Ascending aorta (tissue), 2 donors: ENCODE data around the gene ALDH3A2. TPM values are rescaled to one million over a fixed set of nuclear protein-coding genes. Genes with fewer than 3 reads are reported as not detected.
A peak's percentile ranks its signal among the peaks of the same experiment; 100 is the strongest.

Experiments used
- DNase-seq, 2 donors: peaks; one replicate each; pipeline ENCODE4 v3.0.0-alpha.2; 2019; ENCODE audit warnings: low spot score in 2 of 2
- H3K27ac ChIP-seq, 2 donors: fragments of 200-600 bp; sonication (generic); one replicate each; pipeline ENCODE4 v1.5.1; 2016 to 2017; ENCODE audit warnings: mild to moderate bottlenecking in 1 of 2
- H3K27me3 ChIP-seq: fragments of 200-600 bp; sonication (generic); one replicate; pipeline ENCODE4 v1.5.1; 2017
- H3K36me3 ChIP-seq, 2 donors: fragments of 200-600 bp; sonication (generic); one replicate each; pipeline ENCODE4 v1.5.1; 2016
- H3K4me1 ChIP-seq, 2 donors: fragments of 200-600 bp; sonication (generic); one replicate each; pipeline ENCODE4 v1.5.1; 2016 to 2017; ENCODE audit warnings: mild to moderate bottlenecking in 1 of 2
- H3K4me3 ChIP-seq, 2 donors: fragments of 200-600 bp; sonication (generic); one replicate each; pipeline ENCODE4 v1.5.1; 2016 to 2017; ENCODE audit warnings: mild to moderate bottlenecking in 1 of 2
- H3K9me3 ChIP-seq, 2 donors: fragments of 200-600 bp; sonication (generic); one replicate each; pipeline ENCODE4 v1.5.1; 2016
- intact Hi-C: fragments of 100-400 bp; cut with DNase I; formaldehyde crosslinking; loops from one replicate; pipeline ENCODE4 v1.15.1; 2023
- total RNA-seq: library from RNA; depleted of rRNA; stranded (reverse); fragments of >200 nt; gene quantifications from one replicate; pipeline ENCODE4 v1.1.0, GENCODE V29; 2016
- TF ChIP-seq, protein P1 (sequence below), 3 experiments: fragments of 200-600 bp in 2 of 3; fragments of 450-650 bp in 1 of 3; sonication (generic) in 2 of 3; IDR thresholded peaks; one replicate each; pipeline ENCODE4 v1.5.1; 2016 to 2019; ENCODE audit warnings: antibody characterized with exemption in 3 of 3, mild to moderate bottlenecking in 1 of 3, moderate library complexity in 1 of 3

The ALDH3A2 gene
- total RNA-seq, 1 donor from 2014 or later = 189 TPM

DNA sequence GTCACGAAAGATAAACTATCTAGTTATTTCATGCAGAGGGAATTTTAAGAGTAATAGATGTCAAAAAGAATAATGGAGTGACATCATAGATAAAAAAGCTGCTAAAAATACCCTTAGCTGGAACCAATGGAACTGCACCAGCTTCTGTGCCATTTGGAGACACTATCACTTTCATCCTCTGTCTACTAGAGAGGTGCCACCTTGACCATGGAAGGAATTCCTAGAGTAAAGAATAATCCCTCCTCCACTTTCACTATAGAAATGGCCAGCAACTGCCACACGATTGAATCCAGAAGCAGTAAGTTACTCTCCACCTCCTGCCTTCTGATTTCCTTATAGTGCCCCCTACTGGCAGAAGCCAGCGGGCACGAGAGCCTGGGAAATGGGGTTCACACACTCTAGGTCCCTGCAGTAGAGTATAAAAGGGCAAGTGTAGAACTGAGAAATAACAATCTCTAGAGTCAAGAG, 2.8 kb upstream of the ALDH3A2 start:
- intact Hi-C loops = loop anchor here (5.0 kb wide), 2 partner anchors 68 to 283 kb away; partner anchors contain the start of gene B9D1
- DNase-seq = peak in 1 of 2 donors; percentile 70

DNA sequence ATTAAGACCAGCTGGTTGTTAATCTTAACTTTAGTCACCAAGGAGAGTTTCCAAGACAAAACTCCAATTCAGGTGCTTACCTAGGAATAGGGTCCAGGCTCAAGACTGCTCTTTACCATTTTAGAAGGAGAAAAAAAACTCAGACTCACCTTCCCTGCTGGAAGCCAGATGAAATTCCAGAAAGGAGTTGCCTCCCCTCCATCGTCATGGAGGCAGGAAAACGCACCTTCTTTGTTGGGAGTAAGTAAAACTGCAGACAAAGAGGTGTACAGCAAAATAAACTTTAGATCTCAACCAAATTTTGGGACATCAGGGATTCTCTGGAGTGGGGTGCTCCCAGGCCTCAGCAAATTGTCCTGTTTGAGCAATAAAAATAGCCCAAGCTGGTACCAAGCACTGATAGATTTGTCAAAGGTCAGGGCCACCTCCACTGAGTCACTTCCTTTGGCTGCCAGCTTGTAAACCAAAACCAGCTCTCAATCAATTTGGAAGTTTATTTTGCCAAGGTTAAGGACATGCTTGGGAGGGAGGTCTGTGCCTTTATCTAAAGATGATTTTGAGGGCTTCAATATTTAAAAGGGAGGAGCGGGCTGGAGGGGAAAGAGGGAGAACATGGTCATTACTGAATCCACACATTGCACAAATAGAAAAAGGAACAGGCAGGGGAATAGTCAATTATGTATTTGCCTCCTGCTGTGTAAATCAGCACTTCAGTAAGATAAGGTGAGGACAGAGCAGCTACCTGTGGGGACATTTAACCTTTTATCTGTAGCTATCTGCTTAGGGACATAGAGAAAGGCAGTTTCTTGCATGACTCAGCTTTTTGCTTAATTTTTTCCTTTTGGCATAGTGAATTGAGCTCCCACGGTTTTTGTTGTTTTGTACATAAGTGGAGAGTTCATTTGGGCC, 1.5 kb upstream of the ALDH3A2 start:
- TF ChIP-seq, protein P1, sequence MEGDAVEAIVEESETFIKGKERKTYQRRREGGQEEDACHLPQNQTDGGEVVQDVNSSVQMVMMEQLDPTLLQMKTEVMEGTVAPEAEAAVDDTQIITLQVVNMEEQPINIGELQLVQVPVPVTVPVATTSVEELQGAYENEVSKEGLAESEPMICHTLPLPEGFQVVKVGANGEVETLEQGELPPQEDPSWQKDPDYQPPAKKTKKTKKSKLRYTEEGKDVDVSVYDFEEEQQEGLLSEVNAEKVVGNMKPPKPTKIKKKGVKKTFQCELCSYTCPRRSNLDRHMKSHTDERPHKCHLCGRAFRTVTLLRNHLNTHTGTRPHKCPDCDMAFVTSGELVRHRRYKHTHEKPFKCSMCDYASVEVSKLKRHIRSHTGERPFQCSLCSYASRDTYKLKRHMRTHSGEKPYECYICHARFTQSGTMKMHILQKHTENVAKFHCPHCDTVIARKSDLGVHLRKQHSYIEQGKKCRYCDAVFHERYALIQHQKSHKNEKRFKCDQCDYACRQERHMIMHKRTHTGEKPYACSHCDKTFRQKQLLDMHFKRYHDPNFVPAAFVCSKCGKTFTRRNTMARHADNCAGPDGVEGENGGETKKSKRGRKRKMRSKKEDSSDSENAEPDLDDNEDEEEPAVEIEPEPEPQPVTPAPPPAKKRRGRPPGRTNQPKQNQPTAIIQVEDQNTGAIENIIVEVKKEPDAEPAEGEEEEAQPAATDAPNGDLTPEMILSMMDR (IDR thresholded peaks at IDR 0.05) = no peak
- Histone ChIP-seq H3K9me3 (no peaks in the 10 kb centered on the region), H3K27ac (peak overlapping the region; percentile 97 to 99), H3K4me3 (peak overlapping the region; percentile 75 to 85), H3K36me3 (no peaks in the 10 kb centered on the region), H3K4me1 (peaks cover 11 to 33% of the 10 kb centered on the region in 2 donors), H3K27me3 (no peaks in the 10 kb centered on the region)
- intact Hi-C loops = loop anchor here (1.0 to 5.0 kb wide), 3 partner anchors 26 to 285 kb away; partner anchors contain the start of gene B9D1
- DNase-seq = no peak

More for the DNA sequence above, 2.8 kb upstream of the ALDH3A2 start:
- no peaks in the 10 kb centered on the region for H3K27me3 ChIP-seq
- peak overlapping the region in 1 of 2 donors; percentile 19 for H3K4me3 ChIP-seq
- H3K36me3 ChIP-seq = no peaks in the 10 kb centered on the region
- H3K9me3 ChIP-seq = no peaks in the 10 kb centered on the region
- TF ChIP-seq, protein P1 (IDR thresholded peaks at IDR 0.05) = peak in 2 of 3 experiments; percentile 48 to 50
- peak overlapping the region; percentile 97 to 99 for H3K27ac ChIP-seq
- peaks cover 11 to 25% of the 10 kb centered on the region in 2 donors for H3K4me1 ChIP-seq

DNA sequence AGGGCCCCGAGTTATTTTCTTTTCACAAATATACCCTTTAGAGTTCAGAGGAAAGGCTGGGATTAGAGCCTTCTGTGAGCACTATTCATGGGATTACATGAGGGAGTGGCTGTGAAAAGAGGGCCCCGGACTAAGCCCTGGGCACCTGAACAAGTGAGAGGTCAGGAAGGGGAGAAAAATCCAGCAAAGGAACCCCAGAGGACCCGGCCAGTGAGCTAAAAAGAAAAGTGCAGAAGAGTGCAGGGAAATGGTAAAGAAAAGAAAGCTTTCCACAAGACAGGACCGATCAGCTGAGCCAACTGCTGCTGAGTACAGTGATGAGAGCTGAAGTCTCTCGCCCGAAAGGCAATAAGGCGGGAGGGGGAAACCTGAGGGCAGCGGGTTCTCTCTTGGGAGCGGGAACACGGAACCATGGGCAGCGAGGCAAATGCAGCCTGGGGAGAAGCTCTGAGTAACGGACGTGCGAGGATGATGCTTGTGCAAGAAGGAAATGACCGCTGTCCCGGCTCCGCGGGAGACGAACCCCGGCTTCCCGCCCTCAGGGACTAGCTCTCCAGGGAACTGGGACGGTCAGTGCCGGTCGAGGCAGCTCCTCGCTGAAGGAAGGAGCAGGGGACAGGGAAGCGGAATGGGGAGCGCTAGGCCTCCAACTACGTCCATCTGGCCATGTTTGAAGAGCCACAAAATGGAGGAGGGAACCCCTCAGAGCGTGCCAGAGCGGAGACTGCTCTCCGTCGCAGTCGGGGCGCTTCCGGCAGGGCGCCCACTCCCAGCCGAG, 665 bp upstream of the ALDH3A2 start:
- Histone ChIP-seq H3K9me3 (no peaks in the 10 kb centered on the region), H3K27me3 (no peaks in the 10 kb centered on the region), H3K4me3 (peak overlapping the region; percentile 75 to 85), H3K4me1 (peaks cover 11 to 35% of the 10 kb centered on the region in 2 donors), H3K27ac (peak overlapping the region; percentile 97 to 99), H3K36me3 (no peaks in the 10 kb centered on the region)
- TF ChIP-seq, protein P1 (IDR thresholded peaks at IDR 0.05) = no peak
- DNase-seq = peak; percentile 29 to 90
- intact Hi-C loops = loop anchor here (1.0 to 5.0 kb wide), 6 partner anchors 25 to 286 kb away; partner anchors contain the start of gene B9D1

DNA sequence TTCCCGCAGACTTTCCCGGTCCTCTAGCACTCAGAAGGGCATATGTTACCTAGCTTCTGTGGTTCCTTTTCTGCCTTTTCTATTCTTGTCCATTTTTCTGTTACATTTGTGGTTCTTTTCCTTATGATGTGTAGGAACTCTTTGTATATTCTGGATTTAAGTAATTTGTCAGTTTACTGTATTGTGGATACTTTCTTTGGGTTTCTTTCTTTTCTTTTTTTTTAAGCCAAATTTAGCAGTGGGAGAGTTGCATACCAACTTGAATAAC, 657 bp downstream of the ALDH3A2 start:
- Histone ChIP-seq H3K4me3 (peak overlapping the region; percentile 75 to 85), H3K4me1 (peaks cover 11 to 41% of the 10 kb centered on the region in 2 donors), H3K27me3 (no peaks in the 10 kb centered on the region), H3K9me3 (no peaks in the 10 kb centered on the region), H3K27ac (peak overlapping the region; percentile 97 to 99), H3K36me3 (peaks cover 10 to 12% of the 10 kb centered on the region in 2 donors)
- intact Hi-C loops = loop anchor here (2.0 to 5.0 kb wide), 3 partner anchors 72 to 287 kb away; partner anchors contain the start of gene B9D1
- DNase-seq = no peak
- TF ChIP-seq, protein P1 (IDR thresholded peaks at IDR 0.05) = no peak

DNA sequence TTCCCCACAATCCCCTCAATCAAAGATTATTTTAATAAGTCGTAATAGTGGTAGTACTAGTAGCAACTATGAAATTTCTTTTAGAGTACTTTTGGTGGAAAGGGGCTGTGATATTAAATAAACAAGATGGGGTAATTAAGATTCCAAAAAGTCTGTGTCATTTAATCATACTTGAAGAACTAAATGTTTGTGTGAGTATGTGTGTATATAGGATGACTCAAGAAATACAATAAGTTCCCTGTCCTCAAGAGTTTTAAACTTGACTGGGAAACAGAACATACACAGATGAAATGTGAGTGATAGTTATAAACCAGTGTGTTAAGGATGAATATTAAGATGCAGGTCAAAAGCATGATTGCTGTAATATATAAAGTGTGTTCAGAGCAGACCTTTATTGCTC, 2.3 kb downstream of the ALDH3A2 start:
- intact Hi-C loops = no loop called here
- Histone ChIP-seq H3K36me3 (peaks cover 25% of the 10 kb centered on the region in 2 donors), H3K9me3 (no peaks in the 10 kb centered on the region), H3K27me3 (no peaks in the 10 kb centered on the region), H3K4me1 (peaks cover 11 to 36% of the 10 kb centered on the region in 2 donors), H3K27ac (peak overlapping the region in 1 of 2 donors; percentile 97), H3K4me3 (peak overlapping the region; percentile 16 to 85)
- DNase-seq = no peak
- TF ChIP-seq, protein P1 (IDR thresholded peaks at IDR 0.05) = no peak
